Duodenal mucosa (tissue), 2 donors: ENCODE measurements around the gene CCBE1.

Experiments used
- H3K27ac ChIP-seq: one replicate; pipeline ENCODE4 v1.7.0; 2013; ENCODE audit warnings: low read depth, low read length
- H3K27me3 ChIP-seq, 2 donors: one replicate each; pipeline ENCODE4 v1.7.0; 2013; ENCODE audit warnings: low read length in 2 of 2, control low read depth in 1 of 2; ENCODE audit not compliant: insufficient read depth in 2 of 2, control insufficient read depth in 1 of 2
- H3K36me3 ChIP-seq, 2 donors: one replicate each; pipeline ENCODE4 v1.7.0; 2013; ENCODE audit warnings: low read length in 2 of 2, control low read depth in 1 of 2; ENCODE audit not compliant: insufficient read depth in 2 of 2, control insufficient read depth in 1 of 2
- H3K4me1 ChIP-seq, 2 donors: one replicate each; pipeline ENCODE4 v1.7.0; 2013; ENCODE audit warnings: low read length in 2 of 2, control low read depth in 1 of 2; ENCODE audit not compliant: insufficient read depth in 2 of 2, control insufficient read depth in 1 of 2
- H3K4me3 ChIP-seq, 2 donors: one replicate each; pipeline ENCODE4 v1.7.0; 2013; ENCODE audit warnings: low read length in 2 of 2, low read depth in 1 of 2
- H3K9ac ChIP-seq, 2 donors: one replicate each; pipeline ENCODE4 v1.7.0; 2013; ENCODE audit warnings: low read length in 2 of 2, low read depth in 1 of 2
- H3K9me3 ChIP-seq, 2 donors: one replicate each; pipeline ENCODE4 v1.7.0; 2013; ENCODE audit warnings: low read length in 2 of 2, control low read depth in 1 of 2; ENCODE audit not compliant: control insufficient read depth in 1 of 2

Gene CCBE1

GRCh38 chr18:59456657-59457056 is 240.6 kb downstream of the CCBE1 start:
- no peak overlapping the region for H3K4me3 ChIP-seq
- H3K27me3 ChIP-seq, result no peaks in the 10 kb centered on the region
- no peaks in the 10 kb centered on the region for H3K4me1 ChIP-seq
- no peak overlapping the region for H3K9ac ChIP-seq
- no peak overlapping the region for H3K27ac ChIP-seq
- H3K9me3 ChIP-seq, result no peaks in the 10 kb centered on the region
- no peaks in the 10 kb centered on the region for H3K36me3 ChIP-seq

DNA sequence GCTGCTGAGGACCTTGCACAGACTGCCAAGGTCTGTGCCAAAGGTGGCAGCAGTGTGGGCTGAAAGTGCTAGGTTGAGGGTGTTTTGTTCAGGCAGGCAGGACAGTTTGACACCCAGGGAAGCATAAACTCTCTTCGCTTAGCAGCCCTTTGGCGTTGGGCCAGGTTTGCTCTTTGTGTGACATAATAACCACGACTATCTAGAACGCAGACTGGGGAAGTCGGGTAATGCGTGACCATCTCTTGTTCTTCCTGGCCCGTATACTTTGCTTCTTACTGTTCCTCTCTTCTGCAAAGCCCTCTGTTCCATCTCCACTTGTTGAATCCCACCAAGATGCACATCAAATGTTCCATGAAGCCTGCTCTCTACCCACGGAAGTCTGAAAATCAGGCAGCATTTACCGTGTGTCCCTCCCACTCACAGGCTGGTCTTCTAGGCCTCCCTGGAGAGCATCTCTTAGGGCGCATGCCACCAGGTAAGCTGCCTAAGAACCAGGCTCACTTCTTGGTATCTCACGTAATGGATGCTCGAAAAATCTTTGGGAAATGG is 241.4 kb downstream of the CCBE1 start:
- Histone ChIP-seq H3K4me1 (no peaks in the 10 kb centered on the region), H3K9me3 (no peaks in the 10 kb centered on the region), H3K27me3 (no peaks in the 10 kb centered on the region), H3K4me3 (no peak overlapping the region), H3K9ac (no peak overlapping the region), H3K36me3 (no peaks in the 10 kb centered on the region), H3K27ac (no peak overlapping the region)

GRCh38 chr18:59454909-59455727 is 242.1 kb downstream of the CCBE1 start:
- H3K27me3 ChIP-seq, result no peaks in the 10 kb centered on the region
- no peaks in the 10 kb centered on the region for H3K36me3 ChIP-seq
- H3K4me1 ChIP-seq, result no peaks in the 10 kb centered on the region
- H3K4me3 ChIP-seq, result no peak overlapping the region
- no peak overlapping the region for H3K27ac ChIP-seq
- H3K9ac ChIP-seq, result no peak overlapping the region
- no peaks in the 10 kb centered on the region for H3K9me3 ChIP-seq

- Histone ChIP-seq H3K9me3 (no peaks in the 10 kb centered on the region), H3K4me1 (no peaks in the 10 kb centered on the region), H3K27ac (no peak overlapping the region), H3K27me3 (no peaks in the 10 kb centered on the region), H3K9ac (no peak overlapping the region), H3K4me3 (no peak overlapping the region), H3K36me3 (no peaks in the 10 kb centered on the region)
Observed at GRCh38 chr18:59453468-59453961, 243.7 kb downstream of the CCBE1 start.

GRCh38 chr18:59451963-59452362 is 245.3 kb downstream of the CCBE1 start:
- Histone ChIP-seq H3K36me3 (no peaks in the 10 kb centered on the region), H3K4me3 (no peak overlapping the region), H3K4me1 (no peaks in the 10 kb centered on the region), H3K27ac (no peak overlapping the region), H3K27me3 (no peaks in the 10 kb centered on the region), H3K9ac (no peak overlapping the region), H3K9me3 (no peaks in the 10 kb centered on the region)

DNA sequence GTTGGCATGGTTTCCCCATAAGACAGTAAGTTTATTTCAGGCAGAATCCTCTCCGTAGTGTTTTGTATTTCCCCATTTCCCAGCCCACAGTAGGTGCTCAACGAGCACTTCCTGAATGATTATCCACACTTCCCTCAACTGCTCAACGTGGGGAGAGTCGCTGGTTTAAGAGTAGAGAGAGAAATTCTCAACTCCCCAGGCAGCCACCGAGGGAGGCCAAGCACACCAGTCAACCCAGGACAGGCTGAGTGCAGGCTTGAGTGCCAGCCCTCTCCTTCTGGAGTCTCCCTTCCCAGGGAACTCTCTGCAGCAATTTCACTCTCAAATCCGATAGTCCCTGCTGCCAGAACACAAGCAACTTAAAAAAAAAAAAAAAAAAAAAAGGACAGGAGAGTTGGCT is 246.2 kb downstream of the CCBE1 start:
- Histone ChIP-seq H3K9ac (no peak overlapping the region), H3K4me1 (no peaks in the 10 kb centered on the region), H3K9me3 (no peaks in the 10 kb centered on the region), H3K36me3 (no peaks in the 10 kb centered on the region), H3K27me3 (no peaks in the 10 kb centered on the region), H3K27ac (no peak overlapping the region), H3K4me3 (no peak overlapping the region)

GRCh38 chr18:59448546-59448945 is 248.7 kb downstream of the CCBE1 start:
- H3K27ac ChIP-seq, result no peak overlapping the region
- H3K4me3 ChIP-seq, result no peak overlapping the region
- H3K36me3 ChIP-seq, result no peaks in the 10 kb centered on the region
- H3K9ac ChIP-seq, result no peak overlapping the region
- H3K4me1 ChIP-seq, result no peaks in the 10 kb centered on the region
- no peaks in the 10 kb centered on the region for H3K27me3 ChIP-seq
- H3K9me3 ChIP-seq, result no peaks in the 10 kb centered on the region

GRCh38 chr18:59446012-59446411 is 251.2 kb downstream of the CCBE1 start:
- no peaks in the 10 kb centered on the region for H3K9me3 ChIP-seq
- H3K27ac ChIP-seq, result no peak overlapping the region
- no peaks in the 10 kb centered on the region for H3K4me1 ChIP-seq
- no peak overlapping the region for H3K9ac ChIP-seq
- H3K36me3 ChIP-seq, result no peaks in the 10 kb centered on the region
- no peaks in the 10 kb centered on the region for H3K27me3 ChIP-seq
- H3K4me3 ChIP-seq, result no peak overlapping the region

DNA sequence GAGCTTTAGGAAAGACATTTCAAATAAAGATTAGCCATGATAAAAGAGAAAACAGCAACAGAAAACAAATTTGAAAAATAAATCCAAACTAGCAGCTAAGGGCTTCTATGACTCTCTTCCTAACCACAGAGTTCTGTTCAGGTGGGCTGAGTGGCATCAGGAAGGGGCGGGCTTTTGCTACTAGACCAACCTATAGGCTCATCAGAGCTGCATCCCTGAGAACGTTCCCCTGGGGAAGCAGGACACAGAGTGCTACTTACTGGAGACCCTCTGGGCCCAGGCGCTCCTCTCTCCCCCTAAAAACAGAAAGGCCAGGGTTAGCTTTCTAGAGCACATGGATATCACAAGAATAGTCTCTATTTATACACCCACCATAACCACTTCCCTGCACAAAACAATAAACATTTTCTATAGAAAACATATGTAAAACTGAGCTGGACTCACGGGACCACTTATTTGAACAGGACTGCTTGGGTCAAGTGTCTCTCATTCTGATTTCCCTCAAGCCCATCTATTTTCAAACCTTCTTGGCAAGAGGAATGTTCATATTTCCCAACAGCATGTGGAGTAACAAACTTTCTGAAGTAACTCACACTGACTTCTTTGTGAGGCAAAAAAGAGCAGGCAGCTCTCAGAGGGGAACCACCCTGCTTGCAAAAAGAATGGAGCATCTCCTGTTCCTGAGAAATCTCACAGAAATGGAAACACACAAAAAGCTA is 259.2 kb downstream of the CCBE1 start:
- no peaks in the 10 kb centered on the region for H3K27me3 ChIP-seq
- H3K9ac ChIP-seq, result no peak overlapping the region
- H3K4me3 ChIP-seq, result no peak overlapping the region
- H3K27ac ChIP-seq, result no peak overlapping the region
- no peaks in the 10 kb centered on the region for H3K4me1 ChIP-seq
- no peaks in the 10 kb centered on the region for H3K36me3 ChIP-seq
- H3K9me3 ChIP-seq, result no peaks in the 10 kb centered on the region
